HG03575 (cell line): ENCODE data around the gene PHTF1.

Experiments
- ATAC-seq: cut with Tn5 transposase; IDR thresholded peaks from one replicate; pipeline ENCODE4 v1.9.1; 2021; ENCODE audit not compliant: unreplicated experiment, insufficient number of reproducible peaks, low FRiP score; ENCODE audit errors: extremely low read depth

PHTF1 gene

DNA sequence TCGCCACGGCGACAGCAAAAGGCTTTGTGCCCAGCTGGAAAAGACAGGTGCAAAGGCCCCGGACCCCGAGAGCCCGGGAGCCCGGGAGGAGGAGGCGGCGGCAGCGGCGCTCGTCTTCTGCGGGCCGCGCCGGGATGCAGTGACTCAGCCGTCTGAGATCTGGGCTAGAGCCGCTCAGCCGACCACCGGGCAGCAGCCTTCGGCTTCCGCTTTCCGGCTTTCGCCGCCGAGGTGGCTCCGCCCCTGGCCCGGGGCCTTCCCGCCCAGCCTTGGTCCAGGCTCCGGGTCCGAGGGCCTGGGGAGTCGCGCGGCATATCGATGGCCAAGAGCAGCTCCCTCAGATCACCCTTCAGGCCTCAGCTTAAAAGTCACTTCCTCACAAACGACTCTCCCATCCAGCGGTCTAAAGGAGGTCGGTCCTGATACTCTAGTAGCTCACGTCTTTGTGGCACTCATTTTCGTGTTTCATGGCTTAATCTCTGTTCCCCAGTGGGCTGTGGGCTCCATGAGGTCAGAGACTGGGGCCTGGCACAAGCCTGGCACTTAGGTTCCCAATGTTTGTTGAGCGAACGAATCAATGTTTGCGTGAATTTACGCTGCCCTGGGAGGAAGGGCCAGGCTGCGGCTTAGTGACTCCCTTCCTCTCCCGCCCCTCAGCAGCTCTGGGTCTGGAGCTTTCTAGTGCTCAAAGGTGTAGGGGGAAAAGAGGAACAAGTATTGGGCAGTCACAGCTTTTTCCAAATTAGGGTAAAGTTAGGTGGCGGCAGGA lies at the start of gene PHTF1:
TSS of gene PHTF1 (minus strand) at position 154 of the 769 bp plus-strand sequence. CDS start 783 bp downstream, outside the sequence.
- no peak for ATAC-seq

DNA sequence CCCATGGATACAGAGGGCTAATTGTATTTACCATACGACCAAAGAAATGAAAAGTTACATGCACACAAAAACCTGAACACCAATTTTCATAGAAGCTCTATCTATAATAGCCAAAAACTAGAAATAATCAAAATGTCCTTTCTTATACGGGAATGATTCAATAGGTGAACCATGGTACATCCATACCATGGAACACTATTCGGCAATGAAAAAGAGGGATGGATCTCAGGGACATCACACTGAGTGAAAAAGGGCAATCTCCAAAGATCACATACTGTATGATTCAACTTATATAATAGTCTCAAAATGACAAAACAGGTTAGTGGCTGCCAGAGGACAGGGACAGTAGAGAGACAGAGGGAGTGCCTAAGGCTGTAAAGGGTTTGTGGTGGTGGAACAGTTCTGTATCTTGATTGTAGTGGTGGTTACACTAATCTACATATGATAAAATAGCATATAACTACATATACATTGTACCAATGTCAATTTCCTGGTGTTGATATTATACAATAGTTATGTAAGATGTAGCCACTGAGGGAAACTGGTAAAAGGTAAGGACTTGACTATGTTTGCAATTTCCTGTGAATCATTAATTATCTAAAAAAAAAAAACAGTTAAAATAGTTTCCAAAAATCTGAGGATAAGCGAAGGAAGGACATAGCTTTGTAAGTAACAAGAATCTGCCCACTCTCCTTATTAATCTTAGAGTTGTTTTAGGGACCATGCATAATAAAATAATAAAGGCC lies 49.3 kb upstream of the PHTF1 start:
- no peak for ATAC-seq

DNA sequence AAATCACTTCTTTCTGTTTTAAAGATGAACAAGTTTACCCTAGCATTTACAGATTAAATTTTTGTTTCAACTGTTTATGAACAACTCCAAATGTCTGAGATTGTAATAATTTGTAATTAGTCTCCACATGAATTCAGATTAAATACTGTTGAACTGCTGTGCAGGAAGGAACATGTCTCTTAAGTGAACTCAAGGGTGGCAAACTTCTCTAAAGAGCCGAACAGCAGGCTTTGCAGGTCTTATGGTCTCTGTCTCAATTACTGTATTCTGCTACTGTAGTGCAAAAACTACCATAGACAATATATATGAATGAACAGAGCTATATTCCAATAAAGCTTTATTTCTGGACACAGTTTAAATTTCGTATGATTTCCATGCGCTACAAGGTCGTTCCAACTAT lies 46.4 kb upstream of the PHTF1 start:
- no peak for ATAC-seq

DNA sequence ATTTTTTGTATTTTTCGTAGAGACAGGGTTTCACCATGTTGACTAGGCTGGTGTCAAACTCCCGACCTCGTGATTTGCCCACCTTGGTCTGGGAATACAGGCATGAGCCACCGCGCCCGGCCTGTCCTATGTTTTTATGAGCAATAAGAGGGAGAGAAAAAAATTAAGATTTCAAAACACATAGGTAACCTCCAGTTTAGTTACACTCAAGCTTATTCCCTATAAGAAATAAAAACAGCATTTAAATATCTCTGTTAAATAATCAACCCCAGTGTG lies 45.9 kb upstream of the PHTF1 start:
- no peak for ATAC-seq

DNA sequence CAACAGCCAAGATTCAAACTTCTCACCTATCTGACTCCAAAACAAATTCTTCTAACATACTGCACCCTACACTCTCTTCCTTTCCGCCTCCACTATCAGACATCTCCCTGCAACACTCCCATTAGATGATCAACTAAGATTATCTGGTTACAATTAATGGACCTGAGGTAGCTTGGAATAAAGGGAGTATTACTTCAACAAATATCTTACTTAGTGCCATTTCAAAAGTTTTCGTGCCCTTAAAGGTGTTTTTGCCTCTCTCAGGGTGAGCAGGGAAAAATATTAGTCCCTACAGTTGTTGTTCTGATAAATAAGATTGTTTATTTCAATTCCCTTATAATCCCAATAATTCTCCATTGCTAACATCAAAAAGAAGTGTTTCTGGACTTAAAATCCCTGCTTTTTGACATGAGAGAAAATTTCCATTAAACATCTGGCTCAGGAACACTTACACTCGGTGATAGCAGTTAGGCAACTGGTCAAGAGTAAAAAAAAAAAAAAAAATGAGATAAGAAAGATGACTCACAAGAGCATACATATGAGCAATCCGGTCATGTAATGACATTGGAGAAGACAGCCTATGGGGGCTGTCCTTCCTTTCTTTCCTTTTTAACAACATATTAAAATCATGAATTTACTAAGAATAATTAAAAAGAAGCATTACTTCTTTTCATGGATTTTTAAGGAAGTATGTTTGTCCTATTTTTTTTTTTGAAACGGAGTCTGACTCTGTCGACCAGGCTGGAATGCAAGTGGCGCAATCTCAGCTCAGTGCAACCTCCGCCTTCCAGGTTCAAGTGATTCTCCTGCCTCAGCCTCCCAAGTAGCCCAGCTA lies 45.4 kb upstream of the PHTF1 start:
- no peak for ATAC-seq

DNA sequence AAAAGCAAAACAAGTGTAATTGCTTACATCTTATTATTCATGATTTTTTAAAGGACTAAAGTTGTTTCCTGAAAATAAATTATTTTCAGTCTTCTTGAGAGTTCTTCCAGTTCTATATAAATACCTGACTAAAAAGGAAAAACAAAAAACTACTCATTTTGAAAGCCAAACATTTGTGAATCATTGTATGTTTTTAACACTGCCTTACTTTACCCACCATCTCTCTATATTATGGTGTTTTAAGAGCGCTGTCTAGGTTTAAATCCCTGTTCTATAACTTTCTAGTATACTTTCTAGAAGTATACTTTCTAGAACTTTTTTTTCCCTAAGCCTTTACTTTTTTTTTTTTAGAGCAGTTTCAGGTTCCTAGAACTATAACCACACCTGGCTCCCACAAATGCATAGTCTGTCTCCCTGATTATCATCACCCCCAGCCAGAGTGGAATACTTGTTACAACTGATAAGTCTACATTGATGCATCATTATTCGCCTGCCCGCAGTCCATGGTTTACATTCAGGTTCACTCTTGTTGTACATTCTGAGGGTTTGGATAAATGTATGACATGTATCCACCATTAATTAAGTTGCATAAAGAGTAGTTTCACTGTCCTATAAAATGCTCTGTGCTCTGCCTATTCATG lies 43.2 kb upstream of the PHTF1 start:
- no peak for ATAC-seq

DNA sequence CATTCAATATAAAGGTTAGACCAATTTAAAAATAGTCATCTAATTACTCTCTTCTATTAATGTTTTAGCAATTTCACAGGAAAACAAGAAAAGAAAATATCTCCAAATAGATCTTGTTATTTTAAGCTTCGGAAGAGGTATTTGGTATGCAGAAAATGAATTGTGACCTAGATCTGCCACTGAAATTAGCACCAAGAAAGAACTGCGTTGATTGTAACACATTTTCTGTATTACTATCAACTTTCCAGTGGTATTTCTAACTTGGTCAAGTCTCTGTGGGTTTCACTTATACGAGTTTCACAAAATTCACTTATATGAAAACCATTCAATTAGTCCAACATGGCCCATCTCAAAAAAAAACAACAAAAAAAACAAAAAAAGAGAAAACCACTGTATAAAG lies 41.2 kb upstream of the PHTF1 start:
- ATAC-seq, result no peak

DNA sequence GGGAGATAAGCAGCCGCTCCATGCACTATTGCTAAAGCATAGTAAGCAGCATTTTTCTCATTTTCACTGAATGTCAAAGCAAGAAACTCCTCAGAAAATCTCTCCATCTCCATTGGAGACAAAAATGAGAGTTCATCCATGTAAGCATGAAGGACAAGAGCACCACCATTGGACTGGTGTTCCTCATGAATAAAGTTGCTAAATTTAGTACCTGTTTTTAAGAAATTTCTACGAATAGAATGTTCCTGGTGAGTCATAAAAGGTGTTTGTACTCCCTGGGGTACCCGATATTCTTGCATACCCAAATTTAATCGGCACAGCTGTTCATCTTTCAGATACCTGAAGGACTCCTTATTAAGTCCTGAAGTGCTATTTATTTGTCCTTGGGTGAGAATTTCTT lies 38.2 kb upstream of the PHTF1 start:
- no peak for ATAC-seq

DNA sequence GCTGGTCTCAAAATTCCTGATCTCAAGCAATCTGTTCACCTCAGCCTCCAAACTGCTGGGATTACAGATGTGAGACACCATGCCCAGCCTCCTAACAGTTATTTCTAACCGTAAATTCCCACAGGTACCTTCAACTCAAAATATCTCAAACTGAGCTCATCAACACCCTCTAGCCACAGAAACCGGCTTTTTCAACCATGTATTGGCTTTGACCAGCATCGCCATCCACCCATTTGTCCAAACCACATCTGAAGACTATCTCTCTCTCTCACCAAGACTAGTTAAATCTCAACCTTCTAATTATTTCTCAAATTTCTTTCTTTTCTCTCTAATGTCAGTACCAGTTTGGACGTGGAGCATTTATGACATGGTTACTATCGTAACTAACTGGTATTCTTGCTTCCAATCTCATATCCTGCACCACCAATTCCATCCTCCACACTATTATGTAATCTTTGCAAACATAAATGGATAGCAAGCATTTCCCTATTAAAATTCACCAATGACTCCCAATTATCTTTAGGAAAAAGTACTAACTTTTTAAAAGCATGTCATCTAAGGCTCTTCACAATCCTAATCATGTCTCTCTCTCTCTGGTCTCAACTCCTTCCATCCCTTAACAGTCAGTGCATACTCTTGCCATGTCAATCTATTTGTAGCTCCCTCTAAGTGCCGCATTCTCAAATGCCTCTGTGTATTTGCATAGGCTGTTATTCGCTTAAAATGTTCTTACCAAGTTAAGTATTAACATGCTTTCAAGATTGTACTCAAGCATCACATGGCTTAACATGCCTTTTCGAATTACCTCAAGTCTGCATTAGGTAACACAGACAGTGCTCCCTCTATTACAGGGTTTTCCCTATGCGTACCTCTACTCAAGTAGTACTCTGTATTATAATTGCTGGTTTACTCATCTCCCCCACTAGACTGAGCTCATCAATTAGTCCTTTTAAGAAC lies 34.9 kb upstream of the PHTF1 start:
- ATAC-seq, result no peak

DNA sequence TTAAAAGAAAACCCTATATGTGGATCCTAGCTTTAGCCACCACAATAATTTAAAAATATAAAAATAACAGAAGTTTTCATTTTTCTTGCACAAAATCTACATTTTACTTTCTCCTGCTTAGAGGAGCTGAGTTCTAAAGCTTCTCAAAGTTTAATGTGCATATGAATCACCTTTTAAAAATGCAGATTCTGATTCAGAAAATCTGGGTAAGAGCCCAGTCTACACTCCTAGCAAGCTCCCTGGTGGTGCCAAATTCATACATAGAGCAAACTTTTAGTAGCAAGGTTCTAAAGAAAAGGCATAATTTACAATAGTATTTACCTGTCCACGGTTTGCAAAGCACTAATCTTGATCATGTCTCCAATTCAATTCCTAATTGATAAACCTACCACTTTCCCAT lies 33.7 kb upstream of the PHTF1 start:
- ATAC-seq, result no peak

DNA sequence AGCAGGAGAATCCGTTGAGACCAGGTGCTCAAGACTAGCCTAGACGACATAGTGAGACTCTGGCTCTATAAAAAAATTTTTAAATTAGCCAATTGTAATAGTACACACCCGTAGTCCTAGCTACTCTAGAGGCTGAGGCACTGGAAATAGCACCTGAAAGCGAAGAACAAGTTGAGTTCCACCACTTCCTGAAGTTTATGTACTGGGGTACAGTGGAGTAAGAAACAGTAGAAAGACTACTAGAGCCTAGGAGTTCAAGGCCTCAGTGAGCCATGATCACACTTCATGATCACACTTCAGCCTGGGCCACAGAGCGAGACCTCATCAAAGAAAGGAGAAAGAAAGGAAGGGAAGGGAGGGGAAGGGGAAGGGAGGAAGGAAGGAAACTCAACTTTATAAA lies 33.2 kb upstream of the PHTF1 start:
- ATAC-seq, result peak; percentile 61

DNA sequence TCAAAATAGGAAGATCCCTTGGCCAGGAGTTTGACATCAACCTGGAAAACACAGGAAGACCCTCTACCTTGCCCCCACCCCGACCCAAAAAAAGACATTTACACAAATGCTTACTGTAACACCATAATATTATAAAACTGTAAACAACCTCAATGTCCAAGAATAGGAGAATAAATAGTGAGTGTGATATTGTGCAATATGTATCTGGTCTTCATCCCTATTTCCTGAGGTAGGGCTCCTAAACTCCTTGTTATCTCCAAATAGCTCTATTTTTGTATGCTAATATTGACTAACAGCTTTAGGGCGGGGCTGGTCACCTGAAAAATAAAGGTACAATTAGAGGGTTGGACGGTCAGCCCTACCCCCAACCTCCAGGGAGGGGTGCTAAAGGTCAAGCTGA lies 29.5 kb upstream of the PHTF1 start:
- no peak for ATAC-seq

DNA sequence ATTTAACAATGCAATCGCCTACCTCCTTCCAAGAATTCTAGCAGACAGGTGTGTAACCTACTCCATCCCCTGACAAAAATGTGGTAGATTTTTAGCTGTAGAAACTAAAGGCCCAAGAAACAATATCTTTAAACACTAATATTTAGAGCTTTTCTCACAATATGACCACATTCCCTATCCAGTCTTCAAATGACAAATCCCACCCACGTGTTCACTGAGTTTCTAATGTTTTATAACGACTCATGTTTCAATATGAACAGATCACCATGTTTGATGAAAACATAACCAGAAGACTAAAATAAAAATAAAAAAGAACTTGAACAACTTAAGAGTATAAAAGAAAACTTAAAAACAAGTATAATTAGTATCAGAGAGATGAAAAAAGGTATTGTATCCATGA lies 28.4 kb upstream of the PHTF1 start:
- no peak for ATAC-seq

DNA sequence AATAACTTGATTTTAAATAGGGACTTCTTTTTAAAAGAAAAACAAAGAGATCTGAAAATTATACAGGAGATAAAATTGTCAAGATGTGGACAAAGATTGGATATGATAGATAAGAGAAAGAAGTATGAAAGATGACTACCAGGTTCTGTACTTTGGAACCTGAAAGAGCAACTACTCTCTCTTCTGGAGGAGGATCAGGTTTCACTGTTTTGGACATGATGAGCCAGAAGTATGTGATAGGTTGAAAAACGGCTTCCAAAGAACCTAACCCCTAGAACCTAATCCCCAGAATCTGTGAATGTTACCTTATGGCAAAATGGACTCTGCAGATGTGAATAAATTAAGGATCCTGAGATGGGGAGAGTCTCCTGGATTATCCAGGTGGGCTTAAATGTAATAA lies 26.8 kb upstream of the PHTF1 start:
- ATAC-seq, result no peak

DNA sequence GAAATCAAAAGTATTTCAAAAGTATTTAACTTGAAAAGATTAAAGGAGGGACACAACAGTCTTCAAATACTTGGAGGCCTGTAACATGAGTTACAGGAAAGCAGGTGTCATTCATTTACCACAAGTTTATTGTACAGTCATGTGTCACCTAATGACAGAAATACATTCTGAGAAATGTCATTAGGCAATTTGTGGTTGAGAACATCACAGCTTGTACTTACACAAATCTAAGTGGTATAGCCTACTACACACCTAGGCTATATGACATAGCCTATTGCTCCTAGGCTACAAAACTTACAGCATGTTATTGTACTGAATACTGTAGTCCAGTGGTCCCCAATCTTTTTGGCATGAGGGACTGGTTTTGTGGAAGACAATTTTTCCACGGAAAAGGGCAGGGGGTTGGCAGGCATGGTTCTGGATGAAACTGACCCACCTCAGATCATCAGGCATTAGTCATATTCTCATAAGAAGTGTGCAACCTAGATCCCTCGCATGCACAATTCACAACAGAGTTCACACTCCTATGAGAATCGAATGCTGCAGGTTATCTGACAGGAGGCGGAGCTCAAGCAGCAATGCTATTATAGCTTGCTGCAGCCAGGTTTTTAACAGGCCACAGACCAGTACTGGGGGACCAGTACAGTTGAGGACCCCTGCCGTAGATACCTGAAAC lies 25.0 kb upstream of the PHTF1 start:
- ATAC-seq, result peak; percentile 54

DNA sequence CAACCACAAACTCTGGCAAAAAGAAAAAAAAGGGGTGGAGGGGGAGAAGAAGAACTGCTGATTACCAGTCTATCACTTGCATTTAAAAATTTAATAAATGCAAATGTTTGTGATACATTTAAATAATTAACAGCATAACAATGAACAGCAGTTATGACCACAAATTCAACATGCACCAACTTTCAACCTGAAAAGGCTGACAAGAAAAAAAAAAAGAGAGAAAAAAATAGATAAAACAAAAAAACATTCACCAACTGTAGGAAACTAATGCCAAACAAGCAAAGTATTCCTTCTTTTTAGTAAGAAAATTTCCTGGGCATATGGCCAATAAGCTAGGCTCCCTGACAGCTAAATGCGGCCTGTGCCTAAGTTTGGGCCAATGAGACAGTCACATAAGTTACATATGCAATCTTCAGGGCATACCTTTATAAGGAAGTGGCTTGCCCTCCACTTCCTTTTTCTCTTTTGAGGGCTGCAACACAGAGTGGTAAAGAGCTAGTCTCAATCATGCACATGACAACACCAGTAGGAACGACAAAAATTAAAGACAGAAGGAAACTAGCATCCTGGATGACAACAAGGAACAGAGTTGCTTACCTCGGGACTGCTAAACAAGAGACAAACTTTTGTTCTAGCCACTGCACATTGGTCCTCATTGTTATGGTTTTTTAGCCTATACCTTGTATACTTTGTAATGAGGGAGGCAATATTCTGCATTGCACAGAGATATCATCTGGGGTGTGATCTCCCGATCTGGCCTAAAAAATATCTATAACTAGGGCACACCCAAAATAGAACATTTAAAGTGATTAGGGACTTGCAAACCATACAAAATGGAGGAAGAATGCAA lies 24.2 kb upstream of the PHTF1 start:
- ATAC-seq, result peak; percentile 23

DNA sequence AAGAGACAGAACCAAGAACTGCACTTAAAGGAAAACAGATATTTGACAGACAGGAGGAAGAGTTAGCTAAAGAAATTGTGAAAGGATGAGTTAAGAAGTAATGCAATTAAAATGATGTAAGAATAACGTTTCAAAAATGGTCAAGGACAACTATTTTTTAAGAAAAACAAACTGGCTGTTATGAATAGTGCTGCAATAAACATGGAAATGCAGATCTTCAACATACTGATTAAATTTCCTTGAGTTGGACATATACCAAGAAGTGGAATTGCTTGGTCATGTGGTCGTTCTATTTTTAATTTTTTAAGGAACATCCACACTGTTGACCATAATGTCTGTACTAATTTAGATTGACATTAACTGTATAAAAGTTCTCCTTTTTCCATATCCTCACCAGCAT lies 23.1 kb upstream of the PHTF1 start:
- no peak for ATAC-seq
